Loucy (cell line): ENCODE results near the gene TMEM271.

Source experiments
- EZH2phosphoT487 ChIP-seq: fragments of 200-600 bp; IDR thresholded peaks from 2 replicates; pipeline ENCODE4 v1.6.1; 2018; ENCODE audit warnings: antibody characterized with exemption, mild to moderate bottlenecking, moderate library complexity, borderline replicate concordance
- TF ChIP-seq, protein P1 (sequence below): fragments of 200-600 bp; sonication (generic); conservative IDR thresholded peaks from 2 replicates; pipeline ENCODE4 v1.5.1; 2014; ENCODE audit warnings: mild to moderate bottlenecking, antibody characterized with exemption, low read length

DNA sequence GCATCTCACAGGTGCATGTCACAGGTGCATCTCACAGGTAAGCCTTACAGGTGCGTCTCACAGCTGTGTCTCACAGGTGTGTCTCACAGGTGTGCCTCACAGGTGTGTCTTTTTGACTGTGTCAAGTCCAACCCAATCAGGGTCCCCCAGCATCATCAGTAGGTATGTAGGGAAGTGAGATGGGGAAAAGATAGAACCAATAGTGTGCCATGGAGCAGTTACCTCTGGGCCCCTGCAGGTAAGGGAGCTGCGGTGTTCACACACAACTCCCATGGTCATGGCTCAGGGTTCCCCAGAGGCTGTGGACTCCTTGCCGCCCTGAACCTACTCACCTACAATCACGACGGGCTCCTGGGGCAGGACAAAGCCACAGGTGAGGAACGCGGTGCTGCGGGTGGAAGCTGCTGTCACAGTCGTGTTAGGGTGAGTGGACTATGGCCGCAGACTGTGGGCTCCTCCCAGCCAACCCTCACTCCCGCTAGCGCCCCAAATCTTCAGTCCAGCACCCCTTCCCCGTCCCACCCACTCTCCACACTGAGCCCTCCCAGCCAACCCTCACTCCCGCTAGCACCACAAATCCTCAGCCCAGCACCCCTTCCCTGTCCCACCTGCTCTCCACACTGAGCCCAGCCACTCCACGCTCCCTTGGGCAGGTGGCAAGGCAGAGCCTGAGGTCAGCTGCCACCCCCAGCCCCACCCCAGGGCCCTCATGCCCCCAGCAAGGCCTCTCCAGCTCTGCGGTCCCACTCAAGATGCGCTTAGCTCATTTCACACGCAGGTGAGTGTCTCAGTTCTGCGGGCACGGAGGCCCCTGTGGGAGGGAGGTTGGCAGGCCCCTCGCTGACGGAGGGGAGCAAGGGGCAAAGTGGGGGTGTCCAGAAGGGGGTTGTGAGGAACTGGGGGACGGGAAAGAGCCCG, 47.2 kb upstream of the TMEM271 start:
- TF ChIP-seq, protein P1, sequence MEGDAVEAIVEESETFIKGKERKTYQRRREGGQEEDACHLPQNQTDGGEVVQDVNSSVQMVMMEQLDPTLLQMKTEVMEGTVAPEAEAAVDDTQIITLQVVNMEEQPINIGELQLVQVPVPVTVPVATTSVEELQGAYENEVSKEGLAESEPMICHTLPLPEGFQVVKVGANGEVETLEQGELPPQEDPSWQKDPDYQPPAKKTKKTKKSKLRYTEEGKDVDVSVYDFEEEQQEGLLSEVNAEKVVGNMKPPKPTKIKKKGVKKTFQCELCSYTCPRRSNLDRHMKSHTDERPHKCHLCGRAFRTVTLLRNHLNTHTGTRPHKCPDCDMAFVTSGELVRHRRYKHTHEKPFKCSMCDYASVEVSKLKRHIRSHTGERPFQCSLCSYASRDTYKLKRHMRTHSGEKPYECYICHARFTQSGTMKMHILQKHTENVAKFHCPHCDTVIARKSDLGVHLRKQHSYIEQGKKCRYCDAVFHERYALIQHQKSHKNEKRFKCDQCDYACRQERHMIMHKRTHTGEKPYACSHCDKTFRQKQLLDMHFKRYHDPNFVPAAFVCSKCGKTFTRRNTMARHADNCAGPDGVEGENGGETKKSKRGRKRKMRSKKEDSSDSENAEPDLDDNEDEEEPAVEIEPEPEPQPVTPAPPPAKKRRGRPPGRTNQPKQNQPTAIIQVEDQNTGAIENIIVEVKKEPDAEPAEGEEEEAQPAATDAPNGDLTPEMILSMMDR, result no peak
- TF ChIP-seq EZH2phosphoT487, result no peak
